GM12865 (cell line): Measurements from ENCODE around the gene FOXN1.
"Not testable (repeated sequence)": the region's sequence is repeated elsewhere in the genome, so short reads cannot be mapped to it uniquely, and the experiment has no call there.

Experiments used
- DNase-seq: peaks from one replicate; pipeline ENCODE4 v3.0.0; 2010; ENCODE audit warnings: low read depth
- H3K4me3 ChIP-seq: 2 replicates; pipeline ENCODE4 v1.5.1; 2011; ENCODE audit warnings: mild to moderate bottlenecking, low read depth, low read length, control low read depth
- TF ChIP-seq, protein P1 (sequence below): IDR thresholded peaks from 2 replicates; pipeline ENCODE4 v1.5.1; 2011; ENCODE audit warnings: low read length, control low read depth, low read depth, inconsistent platforms; ENCODE audit not compliant: insufficient read depth; ENCODE audit errors: missing control alignments

Gene FOXN1

DNA sequence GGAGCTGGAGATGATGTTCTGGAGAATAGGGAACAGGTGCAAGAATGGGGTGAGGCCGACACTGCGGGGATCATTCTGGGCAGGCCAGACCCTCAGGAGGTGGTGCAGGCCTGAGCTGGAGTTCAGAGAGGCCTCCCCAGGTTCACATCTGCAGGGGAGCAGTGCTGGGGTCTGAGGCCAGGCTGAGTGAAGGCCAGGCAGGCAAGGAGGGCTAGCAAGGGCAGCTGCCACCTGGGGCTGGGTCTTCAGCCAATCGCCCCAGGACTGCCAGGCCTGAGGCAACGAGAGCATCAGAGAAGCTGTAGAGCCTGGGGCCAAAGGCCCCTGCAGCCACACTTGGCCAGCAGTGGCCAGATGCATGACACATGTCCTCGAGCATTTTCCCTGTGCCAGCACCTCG is 14.5 kb downstream of the FOXN1 start:
- no peak for DNase-seq
- no peak overlapping the region for H3K4me3 ChIP-seq
- TF ChIP-seq, protein P1, sequence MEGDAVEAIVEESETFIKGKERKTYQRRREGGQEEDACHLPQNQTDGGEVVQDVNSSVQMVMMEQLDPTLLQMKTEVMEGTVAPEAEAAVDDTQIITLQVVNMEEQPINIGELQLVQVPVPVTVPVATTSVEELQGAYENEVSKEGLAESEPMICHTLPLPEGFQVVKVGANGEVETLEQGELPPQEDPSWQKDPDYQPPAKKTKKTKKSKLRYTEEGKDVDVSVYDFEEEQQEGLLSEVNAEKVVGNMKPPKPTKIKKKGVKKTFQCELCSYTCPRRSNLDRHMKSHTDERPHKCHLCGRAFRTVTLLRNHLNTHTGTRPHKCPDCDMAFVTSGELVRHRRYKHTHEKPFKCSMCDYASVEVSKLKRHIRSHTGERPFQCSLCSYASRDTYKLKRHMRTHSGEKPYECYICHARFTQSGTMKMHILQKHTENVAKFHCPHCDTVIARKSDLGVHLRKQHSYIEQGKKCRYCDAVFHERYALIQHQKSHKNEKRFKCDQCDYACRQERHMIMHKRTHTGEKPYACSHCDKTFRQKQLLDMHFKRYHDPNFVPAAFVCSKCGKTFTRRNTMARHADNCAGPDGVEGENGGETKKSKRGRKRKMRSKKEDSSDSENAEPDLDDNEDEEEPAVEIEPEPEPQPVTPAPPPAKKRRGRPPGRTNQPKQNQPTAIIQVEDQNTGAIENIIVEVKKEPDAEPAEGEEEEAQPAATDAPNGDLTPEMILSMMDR: no peak

DNA sequence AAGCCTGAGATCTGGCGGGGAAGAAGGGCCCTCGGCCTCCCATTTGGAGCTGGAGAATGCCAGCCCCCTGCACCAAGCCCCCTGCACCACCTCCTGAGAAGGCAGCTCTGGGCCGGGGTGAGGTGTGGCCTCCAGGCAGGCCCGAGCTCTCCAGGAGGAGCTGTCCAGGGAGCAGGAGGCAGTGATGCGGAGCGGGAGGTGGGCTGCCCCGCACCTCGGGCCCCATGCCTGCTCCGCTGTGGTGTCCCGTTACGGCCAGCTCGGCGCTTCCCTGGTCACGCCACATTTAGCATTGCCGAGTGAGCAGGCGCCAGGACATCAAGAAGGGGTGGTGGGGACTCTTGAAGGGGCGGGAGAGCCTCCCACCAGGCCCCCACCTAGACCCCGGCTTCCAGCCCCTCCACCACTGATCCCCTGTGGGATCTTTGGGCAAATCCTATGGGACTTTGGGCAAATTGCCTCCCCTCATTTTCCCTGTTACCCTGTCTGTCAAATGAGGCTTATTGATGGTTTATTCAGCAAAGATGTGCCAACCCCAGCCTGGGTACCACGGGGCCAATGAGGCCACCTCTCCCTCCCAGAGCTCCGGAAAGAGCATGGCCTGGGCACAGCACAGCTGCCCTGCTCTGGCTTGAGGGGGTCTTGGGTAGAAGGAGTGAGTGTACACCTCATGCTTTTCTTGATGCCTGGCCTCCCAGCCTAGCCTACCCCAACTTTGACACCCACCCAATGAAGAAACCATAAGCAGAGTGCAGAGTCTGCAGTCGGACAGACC is 15.3 kb downstream of the FOXN1 start:
- TF ChIP-seq, protein P1: no peak
- no peak overlapping the region for H3K4me3 ChIP-seq
- no peak for DNase-seq

DNA sequence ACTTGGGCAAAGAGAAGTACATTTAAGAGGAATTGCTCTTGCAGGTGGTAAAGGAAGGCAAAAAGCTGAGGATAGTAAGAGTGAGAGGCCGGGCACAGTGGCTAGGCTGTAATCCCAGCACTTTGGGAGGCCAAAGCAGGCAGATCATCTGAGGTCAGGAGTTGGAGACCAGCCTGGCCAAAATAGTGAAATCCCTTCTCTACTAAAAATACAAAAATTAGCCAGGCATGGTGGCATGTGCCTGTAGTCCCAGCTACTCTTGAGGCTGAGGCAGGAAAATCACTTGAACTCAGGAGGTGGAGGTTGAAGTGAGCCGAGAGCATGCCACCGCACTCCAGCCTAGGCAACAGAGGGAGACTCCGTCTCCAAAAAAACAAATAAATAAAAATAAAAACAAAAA is 16.1 kb downstream of the FOXN1 start:
- not testable (repeated sequence) for DNase-seq, H3K4me3 ChIP-seq

DNA sequence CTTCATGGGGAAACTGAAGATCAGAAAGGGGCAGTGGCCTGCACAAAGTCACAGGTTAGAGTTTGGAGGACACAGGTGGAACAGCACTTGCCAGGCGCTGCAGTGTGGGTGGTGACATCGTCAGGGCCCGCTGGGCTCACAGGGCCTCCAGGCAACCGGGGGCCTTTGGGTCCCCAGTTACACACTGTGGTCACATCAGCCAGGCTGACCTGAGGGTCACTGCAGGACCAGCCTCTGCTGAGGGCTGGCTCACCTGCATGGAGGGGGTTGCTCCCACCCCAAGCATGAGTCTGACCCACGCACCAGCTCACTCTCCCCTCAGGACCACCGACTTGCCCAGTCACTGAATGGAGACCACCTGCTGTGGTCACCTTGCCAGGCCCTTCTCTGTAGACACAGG is 17.0 kb downstream of the FOXN1 start:
- H3K4me3 ChIP-seq: no peak overlapping the region
- no peak for DNase-seq
- TF ChIP-seq, protein P1: no peak

DNA sequence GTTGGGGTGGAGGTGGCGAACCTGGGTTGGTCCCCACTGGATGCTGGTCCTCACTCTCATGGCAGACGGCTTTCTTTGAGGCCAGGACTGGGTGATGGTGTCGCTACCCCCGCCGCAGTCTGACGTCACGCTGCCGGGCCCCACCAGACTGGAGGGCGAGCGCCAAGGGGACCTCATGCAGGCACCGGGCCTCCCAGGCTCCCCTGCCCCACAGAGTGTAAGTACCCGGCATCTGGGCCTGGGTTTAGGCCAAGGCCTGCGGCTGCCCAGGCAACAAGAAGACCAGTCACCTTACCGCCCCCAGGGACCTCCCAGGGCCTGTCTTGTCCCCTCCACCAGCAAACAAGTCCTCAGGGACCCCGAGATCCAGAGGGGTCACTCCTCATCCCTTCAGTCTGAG is 17.7 kb downstream of the FOXN1 start:
- TF ChIP-seq, protein P1: no peak
- H3K4me3 ChIP-seq: no peak overlapping the region
- no peak for DNase-seq

DNA sequence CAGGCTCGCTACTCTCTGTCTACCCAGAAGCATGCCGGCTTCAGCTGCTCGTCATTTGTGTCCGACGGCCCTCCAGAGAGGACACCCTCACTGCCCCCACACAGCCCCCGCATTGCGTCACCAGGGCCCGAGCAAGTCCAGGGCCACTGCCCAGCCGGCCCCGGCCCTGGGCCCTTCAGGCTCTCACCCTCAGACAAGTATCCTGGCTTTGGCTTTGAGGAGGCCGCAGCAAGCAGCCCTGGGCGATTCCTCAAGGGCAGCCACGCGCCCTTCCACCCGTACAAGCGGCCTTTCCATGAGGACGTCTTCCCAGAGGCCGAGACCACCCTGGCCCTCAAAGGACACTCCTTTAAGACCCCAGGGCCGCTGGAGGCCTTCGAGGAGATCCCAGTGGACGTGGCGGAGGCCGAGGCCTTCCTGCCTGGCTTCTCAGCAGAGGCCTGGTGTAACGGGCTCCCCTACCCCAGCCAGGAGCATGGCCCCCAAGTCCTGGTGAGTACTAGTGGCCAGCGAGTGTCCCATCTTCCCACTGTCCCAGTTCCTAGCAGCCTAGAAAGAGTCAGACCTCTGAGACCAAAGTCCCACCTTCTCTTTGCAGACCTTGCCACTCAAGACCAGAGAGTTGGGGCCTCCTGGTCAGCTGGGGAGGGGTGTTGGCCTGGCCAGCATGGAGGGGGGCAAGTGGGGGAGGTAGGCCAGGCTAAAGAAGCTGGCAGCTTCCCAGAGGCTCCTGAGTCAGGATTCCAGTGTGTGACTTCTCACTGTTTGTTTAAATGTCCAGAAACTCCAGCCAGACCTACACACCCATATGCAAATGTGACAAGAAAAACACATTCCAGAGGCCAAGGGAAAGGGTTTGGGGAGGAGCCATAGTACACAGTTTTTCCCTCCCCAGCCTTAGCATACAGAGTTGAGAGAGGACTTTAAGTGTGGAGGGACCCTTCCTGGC is 18.6 kb downstream of the FOXN1 start:
- no peak overlapping the region for H3K4me3 ChIP-seq
- TF ChIP-seq, protein P1: no peak
- DNase-seq: no peak

DNA sequence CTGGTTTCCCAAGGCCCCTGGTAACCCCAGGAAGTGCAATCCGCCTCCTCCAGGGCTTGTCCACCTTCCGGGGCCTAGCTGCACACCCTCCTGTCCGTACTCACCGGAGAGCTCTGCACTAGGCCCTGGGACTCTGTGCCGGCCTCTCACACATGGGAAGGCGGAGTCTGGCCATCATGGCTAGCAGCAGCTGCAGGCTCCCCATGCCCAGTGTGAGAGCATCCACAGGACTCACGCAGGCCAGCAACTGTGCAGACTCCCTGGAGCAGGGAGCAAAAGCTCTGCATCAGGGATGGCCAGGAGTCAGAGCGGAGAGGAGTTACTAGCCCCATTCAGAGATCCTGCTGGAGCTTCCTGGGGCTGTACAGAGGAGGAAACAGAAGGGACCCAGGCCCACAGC is 20.2 kb downstream of the FOXN1 start:
- no peak for DNase-seq
- TF ChIP-seq, protein P1: no peak
- H3K4me3 ChIP-seq: no peak overlapping the region
